Measurements from ENCODE around the gene KIAA2012.

Gene KIAA2012

DNA sequence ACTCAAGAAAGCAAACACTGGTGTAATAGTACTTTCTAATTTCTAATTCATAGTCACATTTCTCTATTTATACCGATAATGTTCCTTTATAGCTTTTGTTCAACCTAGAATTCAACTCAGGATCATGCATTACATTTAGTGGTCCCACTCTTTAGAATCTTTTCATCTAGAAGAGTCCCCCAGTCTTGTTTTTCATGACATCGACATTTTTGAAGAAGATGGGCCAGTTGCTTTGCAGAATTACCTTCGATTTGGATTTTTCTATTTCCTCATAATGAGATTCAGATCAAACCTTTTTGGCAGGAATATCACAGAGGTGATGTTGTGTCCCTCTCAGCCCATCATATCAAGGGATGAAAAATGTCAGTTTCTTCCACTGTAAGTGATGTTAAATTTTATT lies 35.3 kb downstream of the KIAA2012 start:
- DNase-seq (ENCODE audit: insufficient read length, low spot score): no peak
- FAIRE-seq: no peak

DNA sequence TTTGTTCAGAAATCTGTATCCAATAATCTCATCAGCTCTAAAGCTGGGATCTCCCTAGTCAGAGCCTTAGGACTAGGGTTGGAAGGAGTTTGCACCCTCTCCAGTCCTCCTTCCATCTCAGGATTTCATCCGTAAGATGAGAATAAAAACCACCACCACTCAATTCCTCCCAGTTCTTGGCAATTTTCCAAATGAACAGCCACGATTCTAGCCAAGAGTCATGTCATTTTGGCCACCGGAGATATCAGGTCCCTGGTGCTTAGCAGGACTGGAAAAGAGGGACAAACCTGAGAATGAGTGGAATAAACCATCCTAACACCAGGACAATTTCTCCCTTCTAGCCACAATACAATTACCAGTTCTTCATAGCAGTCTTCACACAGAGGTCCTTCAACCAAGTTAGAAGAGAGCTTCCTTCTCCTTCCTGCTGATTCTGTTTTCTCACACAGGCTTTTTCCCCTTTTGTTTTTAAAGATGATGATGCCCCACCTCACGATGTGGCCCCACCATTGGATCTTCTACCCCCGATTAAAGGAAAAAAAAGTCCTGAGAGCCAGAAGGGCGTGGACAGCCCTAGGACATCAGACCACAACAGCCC lies 36.2 kb downstream of the KIAA2012 start:
- TF ChIP-seq TAF1 (IDR thresholded peaks at IDR 0.05; ENCODE audit: low read depth, low read length): no peak
- no peak for TF ChIP-seq POU2F2 (IDR thresholded peaks at IDR 0.05; ENCODE audit: low read depth, low read length)
- TF ChIP-seq SPI1 (IDR thresholded peaks at IDR 0.05; ENCODE audit: low read depth, low read length): no peak
- no peak for TF ChIP-seq POLR2A (IDR thresholded peaks at IDR 0.05; ENCODE audit: low read depth, low read length)
- no peak for TF ChIP-seq POLR2AphosphoS5 (IDR thresholded peaks at IDR 0.05; ENCODE audit: low read depth, low read length)
- TF ChIP-seq PAX5 (IDR thresholded peaks at IDR 0.05; ENCODE audit: insufficient read depth, low read length, severe bottlenecking): no peak
- no peak for DNase-seq (ENCODE audit: insufficient read length, low spot score)
- FAIRE-seq: no peak

More for the DNA sequence above, 35.3 kb downstream of the KIAA2012 start:
- no peak for TF ChIP-seq TAF1 (IDR thresholded peaks at IDR 0.05; ENCODE audit: low read depth, low read length)
- no peak for TF ChIP-seq SPI1 (IDR thresholded peaks at IDR 0.05; ENCODE audit: low read depth, low read length)
- TF ChIP-seq POLR2AphosphoS5 (IDR thresholded peaks at IDR 0.05; ENCODE audit: low read depth, low read length): no peak
- TF ChIP-seq POU2F2 (IDR thresholded peaks at IDR 0.05; ENCODE audit: low read depth, low read length): no peak
- TF ChIP-seq POLR2A (IDR thresholded peaks at IDR 0.05; ENCODE audit: low read depth, low read length): no peak
- TF ChIP-seq PAX5 (IDR thresholded peaks at IDR 0.05; ENCODE audit: insufficient read depth, low read length, severe bottlenecking): no peak

DNA sequence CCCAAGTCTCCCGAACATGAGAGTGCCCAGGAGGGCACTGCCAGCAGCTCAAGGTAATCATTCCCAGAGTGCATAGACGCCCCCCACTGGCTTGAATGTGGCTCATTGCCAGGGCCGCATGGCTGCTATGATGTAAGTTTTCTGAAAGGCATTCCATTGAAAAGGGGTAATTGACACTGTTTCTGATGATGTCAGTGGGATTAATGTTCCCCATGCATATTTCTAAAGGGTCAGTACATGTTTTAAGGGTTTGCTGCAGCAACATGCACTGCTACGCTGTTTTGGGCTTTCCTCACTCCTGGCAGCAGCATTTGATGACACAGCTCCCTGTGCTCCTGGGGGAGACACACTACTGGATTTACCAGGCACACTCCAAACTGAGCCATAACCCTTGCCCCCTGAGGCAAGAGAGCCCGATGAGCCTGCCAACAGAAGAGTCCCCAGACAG lies 36.7 kb downstream of the KIAA2012 start:
- DNase-seq (ENCODE audit: insufficient read length, low spot score) (no peak), FAIRE-seq (no peak)
- no peak for TF ChIP-seq SPI1 (IDR thresholded peaks at IDR 0.05; ENCODE audit: low read depth, low read length)
- TF ChIP-seq POLR2A (IDR thresholded peaks at IDR 0.05; ENCODE audit: low read depth, low read length): no peak
- TF ChIP-seq TAF1 (IDR thresholded peaks at IDR 0.05; ENCODE audit: low read depth, low read length): no peak
- no peak for TF ChIP-seq POLR2AphosphoS5 (IDR thresholded peaks at IDR 0.05; ENCODE audit: low read depth, low read length)
- TF ChIP-seq PAX5 (IDR thresholded peaks at IDR 0.05; ENCODE audit: insufficient read depth, low read length, severe bottlenecking): no peak
- TF ChIP-seq POU2F2 (IDR thresholded peaks at IDR 0.05; ENCODE audit: low read depth, low read length): no peak

DNA sequence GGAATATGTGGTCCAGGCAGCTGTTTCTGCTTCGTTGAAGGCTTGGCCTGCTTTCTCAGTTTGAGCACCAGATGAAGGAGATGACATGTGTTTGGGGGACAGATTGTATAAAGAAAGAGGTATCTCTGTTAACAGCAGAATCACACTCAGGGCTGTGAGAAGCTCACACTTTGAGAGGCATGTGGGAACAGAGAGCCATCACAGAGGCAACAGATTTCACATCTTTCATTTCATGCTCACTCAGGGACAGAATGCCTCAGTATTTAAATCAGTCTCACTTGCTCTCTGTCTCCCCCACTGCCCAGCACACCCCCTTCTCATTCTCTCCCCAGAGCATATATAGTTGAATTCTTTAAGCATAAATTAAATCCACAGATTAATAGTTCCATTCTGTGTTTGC lies 37.4 kb downstream of the KIAA2012 start:
- no peak for TF ChIP-seq PAX5 (IDR thresholded peaks at IDR 0.05; ENCODE audit: insufficient read depth, low read length, severe bottlenecking)
- TF ChIP-seq TAF1 (IDR thresholded peaks at IDR 0.05; ENCODE audit: low read depth, low read length): no peak
- no peak for TF ChIP-seq POLR2A (IDR thresholded peaks at IDR 0.05; ENCODE audit: low read depth, low read length)
- TF ChIP-seq POU2F2 (IDR thresholded peaks at IDR 0.05; ENCODE audit: low read depth, low read length): no peak
- TF ChIP-seq POLR2AphosphoS5 (IDR thresholded peaks at IDR 0.05; ENCODE audit: low read depth, low read length): no peak
- TF ChIP-seq SPI1 (IDR thresholded peaks at IDR 0.05; ENCODE audit: low read depth, low read length): no peak
- FAIRE-seq: no peak
- no peak for DNase-seq (ENCODE audit: insufficient read length, low spot score)

DNA sequence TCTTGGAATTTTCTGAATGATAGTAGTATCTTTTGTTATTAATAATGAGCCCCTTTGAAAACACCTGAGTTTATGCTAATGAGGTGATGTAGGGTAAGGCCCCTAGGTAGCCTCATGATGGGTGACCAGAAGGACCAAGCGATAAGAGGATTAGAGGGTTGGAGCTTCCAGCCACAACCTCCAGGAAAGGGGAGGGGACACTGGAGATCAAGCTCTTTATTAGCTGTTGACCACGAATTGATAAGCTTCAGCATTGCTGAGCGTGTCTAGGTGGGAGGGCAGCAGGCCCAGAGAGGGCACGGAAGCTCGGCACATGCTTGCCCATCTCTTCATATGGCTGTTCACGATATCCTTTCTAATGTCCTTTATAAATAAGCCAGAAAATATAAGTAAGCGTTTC lies 39.0 kb downstream of the KIAA2012 start:
- FAIRE-seq (no peak), DNase-seq (ENCODE audit: insufficient read length, low spot score) (no peak)
- TF ChIP-seq POLR2AphosphoS5 (IDR thresholded peaks at IDR 0.05; ENCODE audit: low read depth, low read length) (no peak), POU2F2 (IDR thresholded peaks at IDR 0.05; ENCODE audit: low read depth, low read length) (no peak), PAX5 (IDR thresholded peaks at IDR 0.05; ENCODE audit: insufficient read depth, low read length, severe bottlenecking) (no peak), SPI1 (IDR thresholded peaks at IDR 0.05; ENCODE audit: low read depth, low read length) (no peak), POLR2A (IDR thresholded peaks at IDR 0.05; ENCODE audit: low read depth, low read length) (no peak), TAF1 (IDR thresholded peaks at IDR 0.05; ENCODE audit: low read depth, low read length) (no peak)

DNA sequence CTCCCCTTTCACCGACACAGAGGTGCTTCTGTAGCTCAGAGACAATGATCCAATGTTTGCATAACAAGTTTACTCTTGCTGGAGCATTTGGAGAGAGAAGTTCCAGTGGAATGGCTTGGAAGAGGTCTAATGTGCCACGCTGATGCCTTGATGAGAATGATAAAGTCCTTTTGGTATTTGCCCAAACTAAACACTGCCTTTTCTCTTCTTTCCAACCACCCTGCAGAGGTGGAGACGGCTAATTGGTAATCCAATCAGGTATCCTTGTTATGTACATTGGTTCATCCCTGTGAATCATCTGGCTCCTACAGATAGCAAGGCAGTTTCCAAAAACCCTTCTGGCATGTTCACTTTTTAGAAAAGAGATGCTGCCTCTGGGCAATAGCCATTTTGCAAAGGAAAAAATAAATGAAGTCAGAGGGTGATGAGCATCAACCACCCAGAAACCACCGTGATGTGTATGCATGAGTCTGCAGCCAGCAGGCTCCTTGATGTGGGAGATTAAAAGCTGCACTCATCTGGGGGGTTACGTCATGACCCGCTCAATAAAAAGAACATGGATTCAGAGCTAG lies 40.6 kb downstream of the KIAA2012 start:
- DNase-seq (ENCODE audit: insufficient read length, low spot score): no peak
- TF ChIP-seq POLR2AphosphoS5 (IDR thresholded peaks at IDR 0.05; ENCODE audit: low read depth, low read length): no peak
- no peak for TF ChIP-seq POLR2A (IDR thresholded peaks at IDR 0.05; ENCODE audit: low read depth, low read length)
- TF ChIP-seq PAX5 (IDR thresholded peaks at IDR 0.05; ENCODE audit: insufficient read depth, low read length, severe bottlenecking): no peak
- TF ChIP-seq SPI1 (IDR thresholded peaks at IDR 0.05; ENCODE audit: low read depth, low read length): no peak
- FAIRE-seq: no peak

DNA sequence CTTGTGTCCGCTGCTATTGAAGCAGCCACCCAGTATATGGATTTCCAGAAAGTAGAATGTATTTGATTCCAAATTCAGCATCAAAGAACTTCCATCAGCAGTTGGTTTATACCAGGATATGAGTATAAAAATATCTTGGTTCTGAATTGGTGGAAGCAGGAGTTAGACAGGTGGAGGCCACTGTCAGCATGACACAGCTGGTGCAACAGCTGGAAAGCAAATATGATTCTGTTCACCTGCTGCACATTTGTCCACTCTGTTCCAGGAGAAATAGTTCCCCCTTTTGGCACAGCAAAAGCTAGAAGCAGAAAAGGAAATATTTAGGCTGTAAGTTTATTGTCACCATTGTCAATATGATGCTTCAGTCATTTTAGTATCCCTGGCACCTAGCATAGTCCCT lies 41.2 kb downstream of the KIAA2012 start:
- TF ChIP-seq PAX5 (IDR thresholded peaks at IDR 0.05; ENCODE audit: insufficient read depth, low read length, severe bottlenecking): no peak
- FAIRE-seq (no peak), DNase-seq (ENCODE audit: insufficient read length, low spot score) (no peak)

DNA sequence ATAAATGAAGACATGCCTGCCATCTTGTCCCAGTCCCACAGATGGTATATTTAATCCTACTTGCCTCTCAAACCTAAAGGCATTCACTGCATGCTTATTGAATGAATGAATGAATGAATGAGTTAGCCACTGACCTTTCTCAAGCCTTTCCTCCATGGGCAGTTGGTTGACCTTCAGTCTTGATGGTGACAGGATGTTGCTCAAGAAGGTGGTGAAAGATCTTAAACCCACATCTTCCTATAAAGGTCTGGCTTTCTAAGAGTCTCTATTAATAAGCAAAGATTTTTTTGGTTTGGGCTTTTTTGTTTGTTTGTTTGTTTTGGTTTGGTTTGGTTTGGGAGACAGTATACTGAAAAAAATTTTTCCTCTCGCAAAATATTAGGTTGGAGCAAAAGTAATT lies 41.7 kb downstream of the KIAA2012 start:
- no peak for FAIRE-seq
- TF ChIP-seq PAX5 (IDR thresholded peaks at IDR 0.05; ENCODE audit: insufficient read depth, low read length, severe bottlenecking) (no peak), TAF1 (IDR thresholded peaks at IDR 0.05; ENCODE audit: low read depth, low read length) (no peak), POLR2A (IDR thresholded peaks at IDR 0.05; ENCODE audit: low read depth, low read length) (no peak), POU2F2 (IDR thresholded peaks at IDR 0.05; ENCODE audit: low read depth, low read length) (no peak), SPI1 (IDR thresholded peaks at IDR 0.05; ENCODE audit: low read depth, low read length) (no peak), POLR2AphosphoS5 (IDR thresholded peaks at IDR 0.05; ENCODE audit: low read depth, low read length) (no peak)

DNA sequence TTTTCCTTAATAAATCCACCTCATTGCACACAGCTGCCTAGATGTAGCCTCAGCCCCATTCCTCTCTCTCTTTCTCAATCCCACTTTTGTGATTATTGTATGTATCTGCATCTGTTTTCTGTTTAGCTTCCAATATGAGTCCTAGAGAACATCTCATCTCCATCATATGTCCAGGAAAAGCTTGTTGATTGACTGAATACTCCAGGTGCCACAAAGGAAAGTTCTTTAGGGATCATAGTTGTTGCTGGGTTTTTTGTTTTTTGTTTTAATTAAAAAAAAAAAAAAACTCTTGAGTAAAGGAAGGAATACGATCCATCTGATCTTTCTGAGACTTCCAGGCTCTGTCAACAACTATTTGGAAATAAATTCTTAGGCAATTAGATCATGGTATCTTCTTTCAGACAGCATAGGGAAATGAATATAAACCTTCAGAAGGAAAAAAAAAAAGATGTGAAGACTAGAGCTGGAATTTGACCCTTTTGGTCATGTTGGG lies 42.5 kb downstream of the KIAA2012 start:
- DNase-seq (ENCODE audit: insufficient read length, low spot score): no peak
- FAIRE-seq: no peak
- TF ChIP-seq POLR2AphosphoS5 (IDR thresholded peaks at IDR 0.05; ENCODE audit: low read depth, low read length) (no peak), SPI1 (IDR thresholded peaks at IDR 0.05; ENCODE audit: low read depth, low read length) (no peak), POLR2A (IDR thresholded peaks at IDR 0.05; ENCODE audit: low read depth, low read length) (no peak), PAX5 (IDR thresholded peaks at IDR 0.05; ENCODE audit: insufficient read depth, low read length, severe bottlenecking) (no peak), POU2F2 (IDR thresholded peaks at IDR 0.05; ENCODE audit: low read depth, low read length) (no peak), TAF1 (IDR thresholded peaks at IDR 0.05; ENCODE audit: low read depth, low read length) (no peak)

More for the DNA sequence above, 41.7 kb downstream of the KIAA2012 start:
- DNase-seq (ENCODE audit: insufficient read length, low spot score): no peak

DNA sequence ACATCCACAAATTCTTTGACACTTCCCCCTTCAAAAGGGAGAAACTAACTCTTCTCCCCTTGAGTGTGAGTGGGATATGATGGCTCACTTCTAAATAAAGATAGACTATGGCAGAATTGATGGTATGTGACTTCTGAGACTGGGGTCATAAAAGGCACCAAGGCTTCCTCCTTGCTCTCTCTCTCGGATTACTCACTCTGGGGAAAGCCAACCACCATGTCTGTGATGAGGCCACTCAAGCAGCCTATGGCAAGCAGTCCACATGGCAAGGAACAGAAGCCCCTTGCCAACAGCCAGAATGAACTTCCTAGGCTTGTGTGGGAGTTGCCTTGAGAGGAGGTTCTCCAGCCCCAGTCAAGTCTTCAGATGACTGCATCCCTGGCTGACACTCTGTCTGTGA lies 43.6 kb downstream of the KIAA2012 start:
- FAIRE-seq (no peak), DNase-seq (ENCODE audit: insufficient read length, low spot score) (no peak)
- TF ChIP-seq POLR2AphosphoS5 (IDR thresholded peaks at IDR 0.05; ENCODE audit: low read depth, low read length): no peak
- TF ChIP-seq POLR2A (IDR thresholded peaks at IDR 0.05; ENCODE audit: low read depth, low read length): no peak
- no peak for TF ChIP-seq SPI1 (IDR thresholded peaks at IDR 0.05; ENCODE audit: low read depth, low read length)
- no peak for TF ChIP-seq POU2F2 (IDR thresholded peaks at IDR 0.05; ENCODE audit: low read depth, low read length)
- TF ChIP-seq TAF1 (IDR thresholded peaks at IDR 0.05; ENCODE audit: low read depth, low read length): no peak
- no peak for TF ChIP-seq PAX5 (IDR thresholded peaks at IDR 0.05; ENCODE audit: insufficient read depth, low read length, severe bottlenecking)

Data from GM12891 (cell line).